Rectal smooth muscle tissue (tissue), 1 donor: ENCODE measurements around the gene TMEM62.
"Not testable (repeated sequence)": the region's sequence is repeated elsewhere in the genome, so short reads cannot be mapped to it uniquely, and the experiment has no call there.

ENCODE experiments used
- H3K27ac ChIP-seq: one replicate; pipeline ENCODE4 v1.7.0; 2013; ENCODE audit warnings: low read depth, low read length, inconsistent platforms
- H3K27me3 ChIP-seq: one replicate; pipeline ENCODE4 v1.7.0; 2013; ENCODE audit warnings: low read length; ENCODE audit not compliant: control insufficient read depth, insufficient read depth
- H3K36me3 ChIP-seq: one replicate; pipeline ENCODE4 v1.7.0; 2013; ENCODE audit warnings: low read length; ENCODE audit not compliant: control insufficient read depth, insufficient read depth
- H3K4me1 ChIP-seq: one replicate; pipeline ENCODE4 v1.7.0; 2013; ENCODE audit warnings: low read length; ENCODE audit not compliant: control insufficient read depth, insufficient read depth
- H3K4me3 ChIP-seq: one replicate; pipeline ENCODE4 v1.7.0; 2013; ENCODE audit warnings: low read length
- H3K9ac ChIP-seq: one replicate; pipeline ENCODE4 v1.7.0; 2013; ENCODE audit warnings: low read length

TMEM62 gene

GRCh38 chr15:43165801-43166325 is 32.5 kb downstream of the TMEM62 start:
- H3K27me3 ChIP-seq, result no peaks in the 10 kb centered on the region
- no peak overlapping the region for H3K9ac ChIP-seq
- peaks cover 14% of the 10 kb centered on the region for H3K36me3 ChIP-seq
- no peak overlapping the region for H3K4me3 ChIP-seq
- no peak overlapping the region for H3K27ac ChIP-seq
- H3K4me1 ChIP-seq, result peaks cover 6% of the 10 kb centered on the region

GRCh38 chr15:43167261-43167660 is 33.9 kb downstream of the TMEM62 start:
- not testable (repeated sequence) for H3K4me1 ChIP-seq, H3K4me3 ChIP-seq, H3K9ac ChIP-seq, H3K27ac ChIP-seq, H3K27me3 ChIP-seq
- H3K36me3 ChIP-seq, result peaks cover 14% of the 10 kb centered on the region

- H3K27ac ChIP-seq, result peak overlapping the region; percentile 71
- H3K4me3 ChIP-seq, result no peak overlapping the region
- no peaks in the 10 kb centered on the region for H3K27me3 ChIP-seq
- peaks cover 17% of the 10 kb centered on the region for H3K36me3 ChIP-seq
- H3K4me1 ChIP-seq, result peaks cover 6% of the 10 kb centered on the region
- H3K9ac ChIP-seq, result no peak overlapping the region
Observed at GRCh38 chr15:43168192-43169107, 35.1 kb downstream of the TMEM62 start.

GRCh38 chr15:43169888-43170287 is 36.5 kb downstream of the TMEM62 start:
- Histone ChIP-seq H3K27me3 (no peaks in the 10 kb centered on the region), H3K9ac (no peak overlapping the region), H3K36me3 (peaks cover 15% of the 10 kb centered on the region), H3K4me1 (peaks cover 6% of the 10 kb centered on the region), H3K4me3 (no peak overlapping the region), H3K27ac (peak overlapping the region; percentile 14)

- not testable (repeated sequence) for H3K4me3 ChIP-seq, H3K27ac ChIP-seq, H3K9ac ChIP-seq, H3K4me1 ChIP-seq, H3K27me3 ChIP-seq
- H3K36me3 ChIP-seq, result peaks cover 11% of the 10 kb centered on the region
Observed at GRCh38 chr15:43175656-43176309, 42.4 kb downstream of the TMEM62 start.

- H3K9ac ChIP-seq, H3K27ac ChIP-seq, H3K27me3 ChIP-seq, H3K4me1 ChIP-seq, H3K4me3 ChIP-seq: not testable (repeated sequence)
- peaks cover 11% of the 10 kb centered on the region for H3K36me3 ChIP-seq
Observed at GRCh38 chr15:43177147-43177546, 43.8 kb downstream of the TMEM62 start.

GRCh38 chr15:43183270-43183669 is 49.9 kb downstream of the TMEM62 start:
- peaks cover 3% of the 10 kb centered on the region for H3K4me1 ChIP-seq
- H3K27ac ChIP-seq, result no peak overlapping the region
- H3K4me3 ChIP-seq, result no peak overlapping the region
- H3K27me3 ChIP-seq, result no peaks in the 10 kb centered on the region
- peaks cover 7% of the 10 kb centered on the region for H3K36me3 ChIP-seq
- no peak overlapping the region for H3K9ac ChIP-seq

GRCh38 chr15:43184407-43185124 is 51.2 kb downstream of the TMEM62 start:
- H3K36me3 ChIP-seq, result peaks cover 8% of the 10 kb centered on the region
- no peak overlapping the region for H3K9ac ChIP-seq

GRCh38 chr15:43185157-43186002 is 52.0 kb downstream of the TMEM62 start, which contains the start of gene CCNDBP1:
Gene CCNDBP1 (plus strand): TSS chr15:43185403. CDS start chr15:43185499, 96 bp downstream.
- Histone ChIP-seq H3K4me1 (peaks cover 3% of the 10 kb centered on the region), H3K36me3 (peaks cover 14% of the 10 kb centered on the region), H3K27me3 (no peaks in the 10 kb centered on the region), H3K9ac (peak within 1 kb of the TSS; percentile 96), H3K4me3 (peak within 1 kb of the TSS; percentile 99), H3K27ac (peak within 1 kb of the TSS; percentile 76)

More at GRCh38 chr15:43184407-43185124, 51.2 kb downstream of the TMEM62 start:
- H3K4me1 ChIP-seq, result peaks cover 3% of the 10 kb centered on the region
- H3K27me3 ChIP-seq, result no peaks in the 10 kb centered on the region
- H3K4me3 ChIP-seq, result peak overlapping the region; percentile 99
- H3K27ac ChIP-seq, result peak overlapping the region; percentile 76

GRCh38 chr15:43186003-43186353 is 52.6 kb downstream of the TMEM62 start:
- peaks cover 3% of the 10 kb centered on the region for H3K4me1 ChIP-seq
- no peaks in the 10 kb centered on the region for H3K27me3 ChIP-seq
- peaks cover 20% of the 10 kb centered on the region for H3K36me3 ChIP-seq
- H3K9ac ChIP-seq, result peak overlapping the region; percentile 87
- peak overlapping the region; percentile 99 for H3K4me3 ChIP-seq
- peak overlapping the region; percentile 76 for H3K27ac ChIP-seq

- Histone ChIP-seq H3K27ac (no peak overlapping the region), H3K27me3 (no peaks in the 10 kb centered on the region), H3K4me1 (peaks cover 3% of the 10 kb centered on the region), H3K36me3 (peaks cover 31% of the 10 kb centered on the region), H3K9ac (no peak overlapping the region), H3K4me3 (no peak overlapping the region)
Observed at GRCh38 chr15:43187544-43188155, 54.3 kb downstream of the TMEM62 start.
